ENCODE measurements around the gene ASAH2. TPM values are rescaled to one million over a fixed set of nuclear protein-coding genes. Genes with fewer than 3 reads are reported as not detected.
A peak's percentile ranks its signal among the peaks of the same experiment; 100 is the strongest.

ASAH2 gene
- total and polyA plus RNA-seq, 2 of the 13 experiments (the other 11 are each of a cell fraction or from before 2014, with no cell fraction given): 16.0 to 17.9 TPM

DNA sequence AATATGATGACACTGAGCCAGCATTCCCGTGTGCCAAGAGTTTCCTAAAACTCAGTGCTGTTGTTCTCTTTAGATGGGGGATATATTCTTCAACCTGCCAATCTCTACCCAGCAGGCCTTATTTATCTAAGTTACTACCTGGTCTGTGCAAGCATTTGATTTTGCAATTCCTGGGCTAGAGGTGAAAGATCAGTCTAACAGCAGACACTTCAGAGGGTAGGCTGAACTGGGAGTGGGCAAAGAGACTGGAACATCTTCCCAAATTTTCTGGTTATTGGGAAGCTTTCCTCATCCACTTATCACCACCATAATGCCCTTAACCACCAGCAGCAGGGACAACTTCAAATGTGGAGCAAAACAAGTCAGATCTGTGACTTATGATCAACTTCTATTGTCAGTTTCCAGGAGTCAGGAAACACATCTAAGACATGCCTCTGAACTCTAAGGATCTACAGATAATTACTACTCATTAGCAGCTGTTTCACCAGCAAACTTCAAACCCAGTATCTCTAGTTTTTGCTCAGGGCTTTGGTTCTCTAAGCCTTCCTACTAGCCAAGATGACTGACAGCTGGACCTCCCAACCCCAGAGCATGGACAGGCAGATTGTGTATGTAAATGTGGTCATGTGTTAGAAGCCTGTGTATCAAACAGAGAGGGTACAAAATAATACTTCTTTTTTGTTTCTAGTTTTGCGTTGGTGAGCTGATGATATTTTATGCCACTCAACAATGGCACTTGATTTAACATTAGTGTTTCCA lies 1.0 kb downstream of the ASAH2 start (continued):
- TF ChIP-seq, protein P1, sequence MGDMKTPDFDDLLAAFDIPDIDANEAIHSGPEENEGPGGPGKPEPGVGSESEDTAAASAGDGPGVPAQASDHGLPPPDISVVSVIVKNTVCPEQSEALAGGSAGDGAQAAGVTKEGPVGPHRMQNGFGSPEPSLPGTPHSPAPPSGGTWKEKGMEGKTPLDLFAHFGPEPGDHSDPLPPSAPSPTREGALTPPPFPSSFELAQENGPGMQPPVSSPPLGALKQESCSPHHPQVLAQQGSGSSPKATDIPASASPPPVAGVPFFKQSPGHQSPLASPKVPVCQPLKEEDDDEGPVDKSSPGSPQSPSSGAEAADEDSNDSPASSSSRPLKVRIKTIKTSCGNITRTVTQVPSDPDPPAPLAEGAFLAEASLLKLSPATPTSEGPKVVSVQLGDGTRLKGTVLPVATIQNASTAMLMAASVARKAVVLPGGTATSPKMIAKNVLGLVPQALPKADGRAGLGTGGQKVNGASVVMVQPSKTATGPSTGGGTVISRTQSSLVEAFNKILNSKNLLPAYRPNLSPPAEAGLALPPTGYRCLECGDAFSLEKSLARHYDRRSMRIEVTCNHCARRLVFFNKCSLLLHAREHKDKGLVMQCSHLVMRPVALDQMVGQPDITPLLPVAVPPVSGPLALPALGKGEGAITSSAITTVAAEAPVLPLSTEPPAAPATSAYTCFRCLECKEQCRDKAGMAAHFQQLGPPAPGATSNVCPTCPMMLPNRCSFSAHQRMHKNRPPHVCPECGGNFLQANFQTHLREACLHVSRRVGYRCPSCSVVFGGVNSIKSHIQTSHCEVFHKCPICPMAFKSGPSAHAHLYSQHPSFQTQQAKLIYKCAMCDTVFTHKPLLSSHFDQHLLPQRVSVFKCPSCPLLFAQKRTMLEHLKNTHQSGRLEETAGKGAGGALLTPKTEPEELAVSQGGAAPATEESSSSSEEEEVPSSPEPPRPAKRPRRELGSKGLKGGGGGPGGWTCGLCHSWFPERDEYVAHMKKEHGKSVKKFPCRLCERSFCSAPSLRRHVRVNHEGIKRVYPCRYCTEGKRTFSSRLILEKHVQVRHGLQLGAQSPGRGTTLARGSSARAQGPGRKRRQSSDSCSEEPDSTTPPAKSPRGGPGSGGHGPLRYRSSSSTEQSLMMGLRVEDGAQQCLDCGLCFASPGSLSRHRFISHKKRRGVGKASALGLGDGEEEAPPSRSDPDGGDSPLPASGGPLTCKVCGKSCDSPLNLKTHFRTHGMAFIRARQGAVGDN (CRISPR knock-in tag; IDR thresholded peaks at IDR 0.05): no peak
- TF ChIP-seq CCAR2 (optimal IDR thresholded peaks at IDR 0.05; ENCODE audit: low read depth, low read length) (no peak), ZNF720 (CRISPR knock-in tag; IDR thresholded peaks at IDR 0.05) (no peak), NFRKB (IDR thresholded peaks at IDR 0.05) (no peak), MAFK (conservative IDR thresholded peaks at IDR 0.05 in 1 of 2, IDR thresholded peaks at IDR 0.05 in 1 of 2; ENCODE audit: low read length in 2 of 2) (no peak), ZNF430 (CRISPR knock-in tag; IDR thresholded peaks at IDR 0.05) (no peak), ZNF619 (CRISPR knock-in tag; IDR thresholded peaks at IDR 0.05) (no peak), HNF4A (CRISPR knock-in tag; IDR thresholded peaks at IDR 0.05) (peak; percentile 87), FOSL2 (CRISPR knock-in tag; IDR thresholded peaks at IDR 0.05) (0 out of 2 replicates have a peak, but pooled peaks have one; percentile 35), PRPF4 (IDR thresholded peaks at IDR 0.05; ENCODE audit: low read depth, low read length, poor library complexity, severe bottlenecking) (no peak), ZNF605 (CRISPR knock-in tag; IDR thresholded peaks at IDR 0.05) (no peak), KMT2A (CRISPR knock-in tag; IDR thresholded peaks at IDR 0.05) (no peak), ERF (CRISPR knock-in tag; IDR thresholded peaks at IDR 0.05) (peak; percentile 20; the same call in 1 of the 2 replicates), IKZF1 (IDR thresholded peaks at IDR 0.05) (no peak), ZNF143 (CRISPR knock-in tag; IDR thresholded peaks at IDR 0.05) (no peak), ZFAT (CRISPR knock-in tag; conservative IDR thresholded peaks at IDR 0.05) (no peak), ZNF225 (CRISPR knock-in tag; IDR thresholded peaks at IDR 0.05) (no peak), YEATS2 (CRISPR knock-in tag; IDR thresholded peaks at IDR 0.05; ENCODE audit: borderline replicate concordance) (no peak)
- TF ChIP-seq, protein P2, sequence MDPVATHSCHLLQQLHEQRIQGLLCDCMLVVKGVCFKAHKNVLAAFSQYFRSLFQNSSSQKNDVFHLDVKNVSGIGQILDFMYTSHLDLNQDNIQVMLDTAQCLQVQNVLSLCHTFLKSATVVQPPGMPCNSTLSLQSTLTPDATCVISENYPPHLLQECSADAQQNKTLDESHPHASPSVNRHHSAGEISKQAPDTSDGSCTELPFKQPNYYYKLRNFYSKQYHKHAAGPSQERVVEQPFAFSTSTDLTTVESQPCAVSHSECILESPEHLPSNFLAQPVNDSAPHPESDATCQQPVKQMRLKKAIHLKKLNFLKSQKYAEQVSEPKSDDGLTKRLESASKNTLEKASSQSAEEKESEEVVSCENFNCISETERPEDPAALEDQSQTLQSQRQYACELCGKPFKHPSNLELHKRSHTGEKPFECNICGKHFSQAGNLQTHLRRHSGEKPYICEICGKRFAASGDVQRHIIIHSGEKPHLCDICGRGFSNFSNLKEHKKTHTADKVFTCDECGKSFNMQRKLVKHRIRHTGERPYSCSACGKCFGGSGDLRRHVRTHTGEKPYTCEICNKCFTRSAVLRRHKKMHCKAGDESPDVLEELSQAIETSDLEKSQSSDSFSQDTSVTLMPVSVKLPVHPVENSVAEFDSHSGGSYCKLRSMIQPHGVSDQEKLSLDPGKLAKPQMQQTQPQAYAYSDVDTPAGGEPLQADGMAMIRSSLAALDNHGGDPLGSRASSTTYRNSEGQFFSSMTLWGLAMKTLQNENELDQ (CRISPR knock-in tag; IDR thresholded peaks at IDR 0.05; ENCODE audit: borderline replicate concordance): no peak
- TF ChIP-seq, protein P3, sequence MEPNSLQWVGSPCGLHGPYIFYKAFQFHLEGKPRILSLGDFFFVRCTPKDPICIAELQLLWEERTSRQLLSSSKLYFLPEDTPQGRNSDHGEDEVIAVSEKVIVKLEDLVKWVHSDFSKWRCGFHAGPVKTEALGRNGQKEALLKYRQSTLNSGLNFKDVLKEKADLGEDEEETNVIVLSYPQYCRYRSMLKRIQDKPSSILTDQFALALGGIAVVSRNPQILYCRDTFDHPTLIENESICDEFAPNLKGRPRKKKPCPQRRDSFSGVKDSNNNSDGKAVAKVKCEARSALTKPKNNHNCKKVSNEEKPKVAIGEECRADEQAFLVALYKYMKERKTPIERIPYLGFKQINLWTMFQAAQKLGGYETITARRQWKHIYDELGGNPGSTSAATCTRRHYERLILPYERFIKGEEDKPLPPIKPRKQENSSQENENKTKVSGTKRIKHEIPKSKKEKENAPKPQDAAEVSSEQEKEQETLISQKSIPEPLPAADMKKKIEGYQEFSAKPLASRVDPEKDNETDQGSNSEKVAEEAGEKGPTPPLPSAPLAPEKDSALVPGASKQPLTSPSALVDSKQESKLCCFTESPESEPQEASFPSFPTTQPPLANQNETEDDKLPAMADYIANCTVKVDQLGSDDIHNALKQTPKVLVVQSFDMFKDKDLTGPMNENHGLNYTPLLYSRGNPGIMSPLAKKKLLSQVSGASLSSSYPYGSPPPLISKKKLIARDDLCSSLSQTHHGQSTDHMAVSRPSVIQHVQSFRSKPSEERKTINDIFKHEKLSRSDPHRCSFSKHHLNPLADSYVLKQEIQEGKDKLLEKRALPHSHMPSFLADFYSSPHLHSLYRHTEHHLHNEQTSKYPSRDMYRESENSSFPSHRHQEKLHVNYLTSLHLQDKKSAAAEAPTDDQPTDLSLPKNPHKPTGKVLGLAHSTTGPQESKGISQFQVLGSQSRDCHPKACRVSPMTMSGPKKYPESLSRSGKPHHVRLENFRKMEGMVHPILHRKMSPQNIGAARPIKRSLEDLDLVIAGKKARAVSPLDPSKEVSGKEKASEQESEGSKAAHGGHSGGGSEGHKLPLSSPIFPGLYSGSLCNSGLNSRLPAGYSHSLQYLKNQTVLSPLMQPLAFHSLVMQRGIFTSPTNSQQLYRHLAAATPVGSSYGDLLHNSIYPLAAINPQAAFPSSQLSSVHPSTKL (CRISPR knock-in tag; IDR thresholded peaks at IDR 0.05): peak; percentile 80

All from HepG2 (cell line).